HepG2 (cell line): ENCODE data around the gene MAPK7. TPM values are rescaled to one million over a fixed set of nuclear protein-coding genes. Genes with fewer than 3 reads are reported as not detected.

Experiments
- BHLHE40 ChIP-seq: IDR thresholded peaks from 2 replicates; pipeline ENCODE4 v1.6.1; 2011; ENCODE audit warnings: low read length, improper control_type of control experiment
- DMAP1 ChIP-seq: IDR thresholded peaks from 2 replicates; pipeline ENCODE4 v1.6.1; 2016
- EEA1 ChIP-seq: sonication (generic); formaldehyde crosslinking; IDR thresholded peaks from 2 replicates; pipeline ENCODE4 v1.5.1; 2020; ENCODE audit warnings: mild to moderate bottlenecking, missing genetic modification reagents, borderline replicate concordance
- IRX3 ChIP-seq: sonication (generic); formaldehyde crosslinking; IDR thresholded peaks from 2 replicates; pipeline ENCODE4 v1.8.1; 2023; ENCODE audit warnings: mild to moderate bottlenecking, low read depth, missing genetic modification reagents, borderline replicate concordance
- PHF8 ChIP-seq: sonication (generic); formaldehyde crosslinking; IDR thresholded peaks from 2 replicates; pipeline ENCODE4 v1.5.0; 2020; ENCODE audit warnings: missing genetic modification reagents
- PPARG ChIP-seq: conservative IDR thresholded peaks from 2 replicates; pipeline ENCODE4 v1.6.1; 2016; ENCODE audit warnings: missing biosample characterization, missing genetic modification reagents
- RARA ChIP-seq: IDR thresholded peaks from 2 replicates; pipeline ENCODE4 v1.6.1; 2016; ENCODE audit warnings: missing genetic modification reagents, missing compliant biosample characterization
- RXRB ChIP-seq: IDR thresholded peaks from 2 replicates; pipeline ENCODE4 v1.6.1; 2016; ENCODE audit warnings: borderline replicate concordance, missing genetic modification reagents, missing compliant biosample characterization
- SAFB2 ChIP-seq: sonication (generic); formaldehyde crosslinking; IDR thresholded peaks from 2 replicates; pipeline ENCODE4 v1.5.1; 2020; ENCODE audit warnings: missing genetic modification reagents, low read depth, mild to moderate bottlenecking, borderline replicate concordance
- SALL1 ChIP-seq: sonication (generic); formaldehyde crosslinking; IDR thresholded peaks from 2 replicates; pipeline ENCODE4 v1.8.0; 2022; ENCODE audit warnings: mild to moderate bottlenecking, missing genetic modification reagents
- SAP130 ChIP-seq: IDR thresholded peaks from 2 replicates; pipeline ENCODE4 v1.6.1; 2016; ENCODE audit warnings: low read depth
- SOX6 ChIP-seq, 2 experiments: fragments of 450-650 bp in 1 of 2; sonication (generic) in 1 of 2; formaldehyde crosslinking in 1 of 2; IDR thresholded peaks; 2 replicates each; pipeline versions ENCODE4 v1.4.0 to v1.6.1; 2017 to 2020; ENCODE audit warnings: antibody characterized with exemption in 1 of 2, mild to moderate bottlenecking in 1 of 2, missing genetic modification reagents in 1 of 2
- TBX2 ChIP-seq: sonication (generic); formaldehyde crosslinking; IDR thresholded peaks from 2 replicates; pipeline ENCODE4 v1.5.0; 2020; ENCODE audit warnings: missing genetic modification reagents, mild to moderate bottlenecking, borderline replicate concordance
- ZBTB3 ChIP-seq: sonication (generic); formaldehyde crosslinking; IDR thresholded peaks from 2 replicates; pipeline ENCODE4 v1.4.0; 2020; ENCODE audit warnings: low read depth, mild to moderate bottlenecking, moderate library complexity, missing genetic modification reagents, borderline replicate concordance
- ZBTB7B ChIP-seq: sonication (generic); formaldehyde crosslinking; IDR thresholded peaks from 2 replicates; pipeline ENCODE4 v1.4.0; 2020; ENCODE audit warnings: missing genetic modification reagents
- ZFP41 ChIP-seq: sonication (generic); formaldehyde crosslinking; IDR thresholded peaks from 2 replicates; pipeline ENCODE4 v1.4.0; 2020; ENCODE audit warnings: mild to moderate bottlenecking, missing genetic modification reagents, borderline replicate concordance
- ZFP82 ChIP-seq: sonication (generic); formaldehyde crosslinking; IDR thresholded peaks from 2 replicates; pipeline ENCODE4 v1.5.1; 2020; ENCODE audit warnings: mild to moderate bottlenecking, missing genetic modification reagents, borderline replicate concordance
- ZGPAT ChIP-seq: IDR thresholded peaks from 2 replicates; pipeline ENCODE4 v1.6.1; 2016; ENCODE audit warnings: mild to moderate bottlenecking
- ZNF205 ChIP-seq: IDR thresholded peaks from 2 replicates; pipeline ENCODE4 v1.6.1; 2018; ENCODE audit warnings: missing biosample characterization, missing genetic modification reagents
- ZNF225 ChIP-seq: sonication (generic); formaldehyde crosslinking; IDR thresholded peaks from 2 replicates; pipeline ENCODE4 v1.4.0; 2020; ENCODE audit warnings: mild to moderate bottlenecking, missing genetic modification reagents
- ZNF232 ChIP-seq: sonication (generic); formaldehyde crosslinking; IDR thresholded peaks from 2 replicates; pipeline ENCODE4 v1.4.0; 2020; ENCODE audit warnings: missing genetic modification reagents, borderline replicate concordance
- ZNF567 ChIP-seq: sonication (generic); formaldehyde crosslinking; IDR thresholded peaks from 2 replicates; pipeline ENCODE4 v1.8.1; 2023; ENCODE audit warnings: mild to moderate bottlenecking, missing genetic modification reagents, borderline replicate concordance
- ZNF570 ChIP-seq: sonication (generic); formaldehyde crosslinking; IDR thresholded peaks from 2 replicates; pipeline ENCODE4 v1.4.0; 2020; ENCODE audit warnings: mild to moderate bottlenecking, missing genetic modification reagents, borderline replicate concordance
- ZNF687 ChIP-seq: sonication (generic); formaldehyde crosslinking; IDR thresholded peaks from 2 replicates; pipeline ENCODE4 v1.5.1; 2020; ENCODE audit warnings: mild to moderate bottlenecking, missing genetic modification reagents, moderate library complexity
- ZNF724P ChIP-seq: sonication (generic); formaldehyde crosslinking; IDR thresholded peaks from 2 replicates; pipeline ENCODE4 v1.8.0; 2022; ENCODE audit warnings: missing genetic modification reagents, borderline replicate concordance
- polyA plus RNA-seq, 8 experiments: library from polyadenylated mRNA; depleted of rRNA in 3 of 8; stranded (reverse) in 7 of 8; unstranded in 1 of 8; fragments of >200 nt; fragmentation: Illumina TruSeq in 4 of 8; extraction: Trizol in 4 of 8; gene quantifications; 2 replicates each; pipeline versions ENCODE4 v1.2.1 to v1.2.3, GENCODE V29; 2011 to 2016; ENCODE audit warnings: low read depth in 4 of 8, missing spikeins in 1 of 8, mixed read lengths in 1 of 8; ENCODE audit not compliant: insufficient read depth in 1 of 8
- total RNA-seq, 5 experiments: library from RNA; depleted of rRNA; stranded (reverse); fragments of >200 nt; fragmentation: Illumina TruSeq; extraction: Trizol; gene quantifications; 2 replicates each; pipeline ENCODE4 v1.2.3, GENCODE V29; 2016; ENCODE audit warnings: low read depth in 1 of 5

MAPK7 gene
- total and polyA plus RNA-seq, 2 of the 13 experiments (the other 11 are each of a cell fraction or from before 2014, with no cell fraction given), result 2.9 to 5.9 TPM

- no peak for TF ChIP-seq ZFP41 (CRISPR knock-in tag)
- no peak for TF ChIP-seq BHLHE40
- 0 out of 2 replicates have a peak, but pooled peaks have one; percentile 33 for TF ChIP-seq ZNF567 (CRISPR knock-in tag)
- 0 out of 2 replicates have a peak, but pooled peaks have one; percentile 10 for TF ChIP-seq RARA (CRISPR knock-in tag)
- TF ChIP-seq PHF8 (CRISPR knock-in tag), result 0 out of 2 replicates have a peak, but pooled peaks have one; percentile 20
- no peak for TF ChIP-seq IRX3
- TF ChIP-seq RXRB (CRISPR knock-in tag), result 0 out of 2 replicates have a peak, but pooled peaks have one; percentile 36
- 0 out of 2 replicates have a peak, but pooled peaks have one; percentile 10 for TF ChIP-seq EEA1
- peak; percentile 43; the same call in 1 of the 2 replicates for TF ChIP-seq TBX2
- peak; percentile 33; the same call in 1 of the 2 replicates for TF ChIP-seq SAP130 (CRISPR knock-in tag)
- TF ChIP-seq ZBTB7B (CRISPR knock-in tag), result peak; percentile 35; the same call in 1 of the 2 replicates
- peak; percentile 48 for TF ChIP-seq SALL1 (CRISPR knock-in tag)
- TF ChIP-seq ZNF724P, result no peak
- TF ChIP-seq DMAP1 (CRISPR knock-in tag), result no peak
- peak; percentile 44; the same call in 1 of the 2 replicates for TF ChIP-seq ZGPAT
- 0 out of 2 replicates have a peak, but pooled peaks have one; percentile 33 for TF ChIP-seq ZNF205 (CRISPR knock-in tag)
- TF ChIP-seq ZNF687 (CRISPR knock-in tag), result peak; percentile 81
- no peak for TF ChIP-seq ZBTB3 (CRISPR knock-in tag)
- no peak for TF ChIP-seq ZNF225 (CRISPR knock-in tag)
- no peak for TF ChIP-seq ZNF570 (CRISPR knock-in tag)
- TF ChIP-seq PPARG (CRISPR knock-in tag), result peak; percentile 57; the same call in 1 of the 2 replicates
- no peak for TF ChIP-seq SAFB2 (CRISPR knock-in tag)
- no peak for TF ChIP-seq ZNF232
- TF ChIP-seq SOX6 (IDR thresholded peaks at IDR 0.05), result no peak
- peak; percentile 33; the same call in 1 of the 2 replicates for TF ChIP-seq SOX6 (CRISPR knock-in tag; IDR thresholded peaks at IDR 0.05)
- TF ChIP-seq ZFP82, result no peak
These were observed 13.4 kb upstream of the MAPK7 start (continued) for GRCh38 chr17:19364699-19365498.
